K562 (cell line): ENCODE results near the gene TLR3. TPM values are rescaled to one million over a fixed set of nuclear protein-coding genes. Genes with fewer than 3 reads are reported as not detected.

ENCODE experiments used
- ATAC-seq: fragments of 200-7000 bp; cut with Tn5 transposase; 3 replicates; pipeline ENCODE4 v1.9.1; 2020; ENCODE audit warnings: moderate library complexity
- BruUV-seq: library from RNA; stranded (reverse); fragments of 400-500 nt; replicated peaks from 2 replicates; lab custom pipeline; 2021; lab: Mats Ljungman, UMichigan
- CTCF ChIA-PET: fragments of 300-600 bp; formaldehyde crosslinking; extraction: SDS; loops from one replicate; lab custom pipeline; 2021; ENCODE audit warnings: low intra/inter-chr PET ratio; lab: Yijun Ruan, JAX
- POLR2A ChIA-PET: fragments of 300-600, 350-650 bp; sonication (Branson Sonifier 250); formaldehyde crosslinking; extraction: SDS; loops from one replicate; lab custom pipeline; 2021; ENCODE audit warnings: antibody characterized with exemption, inconsistent platforms; lab: Yijun Ruan, JAX
- DNase-seq, 4 experiments: peaks; one replicate each; pipeline versions ENCODE4 v3.0.0 to v3.0.0-alpha.2; 2011 to 2018; ENCODE audit warnings: low spot score in 3 of 4, mixed read lengths in 3 of 4; ENCODE audit errors: extremely low read depth in 1 of 4
- FAIRE-seq: peaks from 2 replicates; lab custom pipeline; 2011; peaks lifted over from hg19 to GRCh38; lab: Jason Lieb, UNC
- H2AFZ ChIP-seq: 2 replicates; pipeline ENCODE4 v1.6.0; 2011; ENCODE audit warnings: low read depth, low read length, control low read depth, inconsistent platforms
- H3K27ac ChIP-seq: fragments of 200-600 bp; 3 replicates; pipeline ENCODE4 v1.8.0; 2011; ENCODE audit warnings: low read depth, mild to moderate bottlenecking, control low read depth, inconsistent platforms, low read length, moderate library complexity, mixed read lengths; ENCODE audit errors: extremely low read depth
- H3K27me3 ChIP-seq, 2 experiments: fragments of 300-600 bp in 1 of 2; 2 replicates in 1 of 2; 3 replicates in 1 of 2; pipeline versions ENCODE4 v1.6.0 to v1.8.0; 2011; ENCODE audit warnings: inconsistent platforms in 2 of 2, low read length in 2 of 2, mild to moderate bottlenecking in 1 of 2, mixed read lengths in 1 of 2, moderate library complexity in 1 of 2; ENCODE audit not compliant: control insufficient read depth in 2 of 2, insufficient read depth in 2 of 2
- H3K36me3 ChIP-seq: fragments of 300-600 bp; 3 replicates; pipeline ENCODE4 v1.8.0; 2011; ENCODE audit warnings: mild to moderate bottlenecking, low read length, inconsistent platforms; ENCODE audit not compliant: control insufficient read depth, insufficient read depth
- H3K4me1 ChIP-seq, 2 experiments: fragments of 200-600 bp in 1 of 2; replicated peaks in 1 of 2; 2 replicates in 1 of 2; 3 replicates in 1 of 2; pipeline versions ENCODE4 v1.5.1 to v1.8.0; 2011; ENCODE audit warnings: inconsistent platforms in 2 of 2, low read length in 2 of 2, mild to moderate bottlenecking in 1 of 2, mixed read lengths in 1 of 2, moderate library complexity in 1 of 2; ENCODE audit not compliant: control insufficient read depth in 2 of 2, insufficient read depth in 2 of 2
- H3K4me2 ChIP-seq: 2 replicates; pipeline ENCODE4 v1.6.1; 2011; ENCODE audit warnings: low read length, control low read depth, inconsistent platforms, mixed read lengths; ENCODE audit not compliant: insufficient read depth
- H3K4me3 ChIP-seq: fragments of 200-600 bp; sonication (generic), shearing (Covaris generic); 2 replicates; pipeline ENCODE4 v1.5.1; 2016; ENCODE audit warnings: control low read depth, inconsistent platforms
- H3K79me2 ChIP-seq: fragments of 200-600 bp; 3 replicates; pipeline ENCODE4 v1.8.0; 2011; ENCODE audit warnings: low read length, inconsistent platforms; ENCODE audit not compliant: control insufficient read depth, insufficient read depth
- H3K9ac ChIP-seq, 2 experiments: 2 replicates each; pipeline versions ENCODE4 v1.6.0 to v1.6.1; 2011; ENCODE audit warnings: low read depth in 2 of 2, low read length in 2 of 2, control low read depth in 1 of 2, inconsistent platforms in 1 of 2, mild to moderate bottlenecking in 1 of 2, mixed read lengths in 1 of 2; ENCODE audit not compliant: insufficient read depth in 1 of 2
- H3K9me1 ChIP-seq: one replicate; pipeline ENCODE4 v1.6.0; 2011; ENCODE audit warnings: inconsistent platforms, mild to moderate bottlenecking, low read length, moderate library complexity; ENCODE audit not compliant: control insufficient read depth, insufficient read depth
- H3K9me3 ChIP-seq: replicated peaks from 2 replicates; pipeline ENCODE4 v1.5.1; 2011; ENCODE audit warnings: low read depth, low read length, inconsistent platforms; ENCODE audit not compliant: control insufficient read depth, insufficient read depth
- H4K20me1 ChIP-seq: replicated peaks from 2 replicates; pipeline ENCODE4 v1.6.1; 2011; ENCODE audit warnings: low read length, inconsistent platforms, mixed read lengths; ENCODE audit not compliant: control insufficient read depth, insufficient read depth
- IFI16 ChIP-seq: fragments of 250-450 bp; sonication (Bioruptor Pico); IDR thresholded peaks from 2 replicates; pipeline ENCODE4 v2.1.2; 2022; ENCODE audit warnings: mild to moderate bottlenecking, inconsistent platforms
- MAFF ChIP-seq: IDR thresholded peaks from 2 replicates; pipeline ENCODE4 v1.6.1; 2012; ENCODE audit warnings: low read length, improper control_type of control experiment
- MGA ChIP-seq: fragments of 450-650 bp; IDR thresholded peaks from 2 replicates; pipeline ENCODE4 v1.6.1; 2016; ENCODE audit warnings: mild to moderate bottlenecking, moderate library complexity
- RBM15 ChIP-seq: fragments of 200-400 bp; formaldehyde crosslinking; IDR thresholded peaks from 2 replicates; pipeline ENCODE4 v1.6.1; 2018; ENCODE audit warnings: mild to moderate bottlenecking, low read length, moderate library complexity; ENCODE audit not compliant: insufficient read depth
- ZFX ChIP-seq: sonication (generic); formaldehyde crosslinking; IDR thresholded peaks from 2 replicates; pipeline ENCODE4 v1.8.0; 2022; ENCODE audit warnings: mild to moderate bottlenecking, missing genetic modification reagents, moderate library complexity
- WGBS: fragments of 100-300 bp; shearing (Covaris generic); methylation state at CpG from one replicate; pipeline ENCODE4 v1.1.6; 2016; ENCODE audit warnings: low coverage, mixed read lengths; ENCODE audit not compliant: insufficient coverage; ENCODE audit errors: missing lambda C conversion rate; 5-methylcytosine and 5-hydroxymethylcytosine counted together
- in situ Hi-C: fragments of 300-500 bp; cut with MboI; formaldehyde crosslinking; loops from 4 replicates; pipeline ENCODE4 v1.15.0; 2018; ENCODE audit warnings: inconsistent platforms, mixed read lengths
- intact Hi-C: fragments of 100-400 bp; cut with micrococcal nuclease; formaldehyde crosslinking; loops from 2 replicates; pipeline ENCODE4 v1.14.2; 2022
- polyA plus RNA-seq, 8 experiments: library from polyadenylated mRNA; depleted of rRNA in 4 of 8; stranded (reverse) in 5 of 8; unstranded in 3 of 8; fragments of >200 nt; fragmentation: Nextera tagmentation in 2 of 8; fragmentation: Illumina TruSeq in 1 of 8; extraction: Ambion mirVana in 2 of 8; extraction: Trizol in 1 of 8; gene quantifications; 2 replicates each; pipeline versions ENCODE4 v1.2.1 to v1.2.3, GENCODE V29; 2011 to 2014; ENCODE audit warnings: inconsistent platforms in 1 of 8, missing spikeins in 1 of 8
- total RNA-seq, 7 experiments: library from RNA; depleted of rRNA in 6 of 7; stranded (reverse); fragments of >200 nt in 6 of 7; fragmentation: Illumina TruSeq in 2 of 7; extraction: Trizol in 2 of 7; gene quantifications; 2 replicates each; pipeline versions ENCODE4 v1.2.1 to v1.2.3, GENCODE V29; 2011 to 2021; ENCODE audit warnings: low replicate concordance in 1 of 7

The TLR3 gene
- total and polyA plus RNA-seq, 9 of the 15 experiments (the other 6 are each of a cell fraction or from before 2014, with no cell fraction given) = 0.01 TPM; not detected in 8

GRCh38 chr4:186058253-186058979 is 10.5 kb upstream of the TLR3 start:
- no peak for TF ChIP-seq RBM15
- no peak for TF ChIP-seq IFI16
- TF ChIP-seq MGA = no peak
- no peak for TF ChIP-seq MAFF
- TF ChIP-seq ZFX (CRISPR knock-in tag) = no peak
- POLR2A ChIA-PET = no interaction called here
- 4% methylated on average over 6 of the region's 6 CpGs for WGBS
- no peak for DNase-seq
- Histone ChIP-seq H3K9ac (no peak overlapping the region), H3K4me3 (no peak overlapping the region), H4K20me1 (no peaks in the 10 kb centered on the region), H3K27ac (no peak overlapping the region), H3K36me3 (no peaks in the 10 kb centered on the region), H3K27me3 (peaks cover 4 to 12% of the 10 kb centered on the region in 2 experiments; a peak in 3 of 5 replicates), H3K9me3 (no peaks in the 10 kb centered on the region), H3K9me1 (no peaks in the 10 kb centered on the region), H3K4me1 (no peaks in the 10 kb centered on the region), H3K4me2 (no peak overlapping the region), H2AFZ (no peak overlapping the region), H3K79me2 (no peaks in the 10 kb centered on the region)
- intact Hi-C loops (no loop called here), in situ Hi-C loops (no loop called here)
- ATAC-seq = no peak
- no TSS peak for BruUV-seq
- no peak for FAIRE-seq
- CTCF ChIA-PET = no interaction called here
